Keratinocyte (primary cell): Measurements from ENCODE around the gene ZBTB32. TPM values are rescaled to one million over a fixed set of nuclear protein-coding genes. Genes with fewer than 3 reads are reported as not detected.

ENCODE experiments used
- DNase-seq: peaks from one replicate; pipeline ENCODE4 v3.0.0-alpha.2; 2011; ENCODE audit warnings: low read depth, missing footprints, low spot score
- FAIRE-seq: peaks from 2 replicates; lab custom pipeline; 2011; peaks lifted over from hg19 to GRCh38; lab: Jason Lieb, UNC
- H2AFZ ChIP-seq: 2 replicates; pipeline ENCODE4 v1.6.0; 2012; ENCODE audit warnings: low read length, control low read depth, inconsistent platforms; ENCODE audit not compliant: control insufficient read depth
- H3K27ac ChIP-seq: 2 replicates; pipeline ENCODE4 v1.5.1; 2011; ENCODE audit warnings: low read length; ENCODE audit not compliant: control insufficient read depth, insufficient read depth
- H3K27me3 ChIP-seq: 3 replicates; pipeline ENCODE4 v1.6.0; 2011; ENCODE audit warnings: low read length; ENCODE audit not compliant: control insufficient read depth, insufficient read depth; ENCODE audit errors: extremely low read depth
- H3K36me3 ChIP-seq, 2 experiments: 2 replicates in 1 of 2; 3 replicates in 1 of 2; pipeline ENCODE4 v1.5.1; 2011; ENCODE audit warnings: low read length in 2 of 2, mild to moderate bottlenecking in 1 of 2; ENCODE audit not compliant: control insufficient read depth in 2 of 2, insufficient read depth in 2 of 2; ENCODE audit errors: extremely low read depth in 1 of 2
- H3K4me1 ChIP-seq: 3 replicates; pipeline ENCODE4 v1.5.1; 2011; ENCODE audit warnings: low read length; ENCODE audit not compliant: control insufficient read depth, insufficient read depth; ENCODE audit errors: extremely low read depth
- H3K4me2 ChIP-seq: 3 replicates; pipeline ENCODE4 v1.6.0; 2011; ENCODE audit warnings: low read depth, low read length; ENCODE audit not compliant: control insufficient read depth, insufficient read depth; ENCODE audit errors: extremely low read depth
- H3K4me3 ChIP-seq, 3 experiments: fragments of 200-600 bp in 1 of 3; sonication (generic) in 1 of 3; 2 replicates in 2 of 3; 3 replicates in 1 of 3; pipeline ENCODE4 v1.5.1; 2011 to 2016; ENCODE audit warnings: low read length in 3 of 3, mild to moderate bottlenecking in 3 of 3, control low read depth in 2 of 3, inconsistent platforms in 1 of 3, low read depth in 1 of 3, mixed read lengths in 1 of 3, mixed run types in 1 of 3, moderate library complexity in 1 of 3; ENCODE audit not compliant: control insufficient read depth in 2 of 3, insufficient read depth in 2 of 3; ENCODE audit errors: extremely low read depth in 1 of 3
- H3K79me2 ChIP-seq: 2 replicates; pipeline ENCODE4 v1.6.0; 2012; ENCODE audit warnings: low read length; ENCODE audit not compliant: control insufficient read depth, insufficient read depth
- H3K9ac ChIP-seq: 3 replicates; pipeline ENCODE4 v1.6.0; 2011; ENCODE audit warnings: low read length; ENCODE audit not compliant: control insufficient read depth, insufficient read depth; ENCODE audit errors: extremely low read depth
- H3K9me1 ChIP-seq: 3 replicates; pipeline ENCODE4 v1.6.0; 2011; ENCODE audit warnings: low read length; ENCODE audit not compliant: control insufficient read depth, insufficient read depth; ENCODE audit errors: extremely low read depth
- H3K9me3 ChIP-seq: 2 replicates; pipeline ENCODE4 v1.5.1; 2012; ENCODE audit warnings: low read depth, low read length; ENCODE audit not compliant: control insufficient read depth
- H4K20me1 ChIP-seq: 3 replicates; pipeline ENCODE4 v1.6.0; 2011; ENCODE audit warnings: low read length; ENCODE audit not compliant: control insufficient read depth, insufficient read depth; ENCODE audit errors: extremely low read depth
- CTCF ChIP-seq, 3 experiments: IDR thresholded peaks in 1 of 3; conservative IDR thresholded peaks in 1 of 3; optimal IDR thresholded peaks in 1 of 3; 2 replicates in 2 of 3; 3 replicates in 1 of 3; pipeline versions ENCODE3 to v1.5.1; 2011; ENCODE audit warnings: low read length in 3 of 3, mild to moderate bottlenecking in 3 of 3, moderate library complexity in 2 of 3, control low read depth in 1 of 3, inconsistent platforms in 1 of 3; ENCODE audit not compliant: insufficient read depth in 2 of 3; ENCODE audit errors: extremely low read depth in 1 of 3
- EZH2 ChIP-seq: IDR thresholded peaks from one replicate; pipeline ENCODE4 v1.6.1; 2012; ENCODE audit warnings: inconsistent platforms, mild to moderate bottlenecking, low read length, moderate library complexity
- dilution Hi-C: fragments of 300-500 bp; cut with MboI; formaldehyde crosslinking; loops from one replicate; pipeline ENCODE4 v1.7.0; 2020; ENCODE audit warnings: low sequenced_read_pairs; ENCODE audit not compliant: extremely low pct_ligation_motif_present
- polyA plus RNA-seq, 5 experiments: library from polyadenylated mRNA; depleted of rRNA in 3 of 5; stranded (reverse) in 3 of 5; stranded (forward) in 1 of 5; unstranded in 1 of 5; fragments of >200 nt; gene quantifications; 1 replicate in 1 of 5; 2 replicates in 3 of 5; 3 replicates in 1 of 5; pipeline versions ENCODE4 v1.2.1 to v1.2.3, GENCODE V29; 2011 to 2012; ENCODE audit warnings: missing spikeins in 2 of 5, low read depth in 1 of 5, low replicate concordance in 1 of 5

Gene ZBTB32
- polyA plus RNA-seq, 1 donor (not counting 4 experiments of a cell fraction or from before 2014, with no cell fraction given) = not detected

- Histone ChIP-seq H3K27ac (no peak overlapping the region), H3K4me3 (no peak overlapping the region), H3K9me3 (no peaks in the 10 kb centered on the region), H3K79me2 (no peaks in the 10 kb centered on the region), H3K4me1 (no peaks in the 10 kb centered on the region), H2AFZ (no peak overlapping the region), H3K9me1 (no peaks in the 10 kb centered on the region), H4K20me1 (no peaks in the 10 kb centered on the region), H3K4me2 (no peak overlapping the region), H3K9ac (no peak overlapping the region), H3K36me3 (peaks cover 1 to 5% of the 10 kb centered on the region in 2 experiments), H3K27me3 (peaks cover 6% of the 10 kb centered on the region)
- TF ChIP-seq CTCF (optimal IDR thresholded peaks at IDR 0.05 in 1 of 3, IDR thresholded peaks at IDR 0.05 in 1 of 3, conservative IDR thresholded peaks at IDR 0.05 in 1 of 3; ENCODE audit: extremely low read depth in 1 of 3, insufficient read depth in 2 of 3, low read length in 3 of 3) (no peak), EZH2 (no peak)
- DNase-seq (no peak), FAIRE-seq (no peak)
- dilution Hi-C loops = no loop called here
Measured at GRCh38 chr19:35665157-35665556, 39.2 kb upstream of the ZBTB32 start.

GRCh38 chr19:35665604-35666003 is 38.8 kb upstream of the ZBTB32 start:
- H3K4me1 ChIP-seq = no peaks in the 10 kb centered on the region
- FAIRE-seq (no peak), DNase-seq (no peak)
- H3K4me3 ChIP-seq = no peak overlapping the region
- H3K27ac ChIP-seq = no peak overlapping the region
- H3K27me3 ChIP-seq = peaks cover 6% of the 10 kb centered on the region
- peaks cover 1 to 5% of the 10 kb centered on the region in 2 experiments for H3K36me3 ChIP-seq
- no peaks in the 10 kb centered on the region for H3K79me2 ChIP-seq
- TF ChIP-seq CTCF (optimal IDR thresholded peaks at IDR 0.05 in 1 of 3, IDR thresholded peaks at IDR 0.05 in 1 of 3, conservative IDR thresholded peaks at IDR 0.05 in 1 of 3; ENCODE audit: extremely low read depth in 1 of 3, insufficient read depth in 2 of 3, low read length in 3 of 3) (no peak), EZH2 (no peak)
- no peaks in the 10 kb centered on the region for H4K20me1 ChIP-seq
- dilution Hi-C loops = no loop called here
- H3K4me2 ChIP-seq = no peak overlapping the region
- no peaks in the 10 kb centered on the region for H3K9me1 ChIP-seq
- H3K9me3 ChIP-seq = no peaks in the 10 kb centered on the region
- no peak overlapping the region for H2AFZ ChIP-seq
- H3K9ac ChIP-seq = no peak overlapping the region
